ENCODE results near the gene GPSM3.

The GPSM3 gene

GRCh38 chr6:32166411-32167061, 25.9 kb downstream of the GPSM3 start:
- Histone ChIP-seq H3K9me3 (ENCODE audit: control insufficient read depth in 5 of 5, low read length in 5 of 5) (no peaks in the 10 kb centered on the region), H3K27ac (ENCODE audit: low read depth, low read length) (no peak overlapping the region), H3K4me3 (ENCODE audit: low read depth in 1 of 5, low read length in 5 of 5) (no peak overlapping the region), H3K36me3 (ENCODE audit: control insufficient read depth in 5 of 5, insufficient read depth in 5 of 5, low read length in 5 of 5) (peaks cover 0 to 77% (median 60%) of the 10 kb centered on the region in 5 donors), H3K9ac (ENCODE audit: low read length in 5 of 5) (no peak overlapping the region), H3K4me1 (ENCODE audit: control insufficient read depth in 5 of 5, insufficient read depth in 5 of 5, low read length in 5 of 5) (peaks cover 0 to 19% (median 5%) of the 10 kb centered on the region in 5 donors), H3K27me3 (ENCODE audit: control insufficient read depth in 5 of 5, insufficient read depth in 4 of 5, low read length in 5 of 5) (no peaks in the 10 kb centered on the region)

GRCh38 chr6:32164295-32164694, 28.1 kb downstream of the GPSM3 start, which contains the start of gene EGFL8:
Gene EGFL8 (plus strand): TSS chr6:32164595. CDS start chr6:32166166, 1,571 bp downstream.
- no peaks in the 10 kb centered on the region for H3K27me3 ChIP-seq (ENCODE audit: control insufficient read depth in 5 of 5, insufficient read depth in 4 of 5, low read length in 5 of 5)
- no peak within 1 kb of the TSS for H3K4me3 ChIP-seq (ENCODE audit: low read depth in 1 of 5, low read length in 5 of 5)
- H3K9ac ChIP-seq (ENCODE audit: low read length in 5 of 5), result peak within 1 kb of the TSS in 1 of 5 donors; percentile 56
- peaks cover 0 to 56% (median 42%) of the 10 kb centered on the region in 5 donors for H3K36me3 ChIP-seq (ENCODE audit: control insufficient read depth in 5 of 5, insufficient read depth in 5 of 5, low read length in 5 of 5)
- H3K27ac ChIP-seq (ENCODE audit: low read depth, low read length), result peak within 1 kb of the TSS; percentile 67
- H3K9me3 ChIP-seq (ENCODE audit: control insufficient read depth in 5 of 5, low read length in 5 of 5), result no peaks in the 10 kb centered on the region
- H3K4me1 ChIP-seq (ENCODE audit: control insufficient read depth in 5 of 5, insufficient read depth in 5 of 5, low read length in 5 of 5), result peaks cover 0 to 19% (median 5%) of the 10 kb centered on the region in 5 donors

GRCh38 chr6:32163559-32164258, 28.7 kb downstream of the GPSM3 start:
- Histone ChIP-seq H3K27ac (ENCODE audit: low read depth, low read length) (peak overlapping the region; percentile 67), H3K4me3 (ENCODE audit: low read depth in 1 of 5, low read length in 5 of 5) (no peak overlapping the region), H3K4me1 (ENCODE audit: control insufficient read depth in 5 of 5, insufficient read depth in 5 of 5, low read length in 5 of 5) (peaks cover 0 to 19% (median 5%) of the 10 kb centered on the region in 5 donors), H3K9me3 (ENCODE audit: control insufficient read depth in 5 of 5, low read length in 5 of 5) (no peaks in the 10 kb centered on the region), H3K36me3 (ENCODE audit: control insufficient read depth in 5 of 5, insufficient read depth in 5 of 5, low read length in 5 of 5) (peaks cover 0 to 53% (median 39%) of the 10 kb centered on the region in 5 donors), H3K27me3 (ENCODE audit: control insufficient read depth in 5 of 5, insufficient read depth in 4 of 5, low read length in 5 of 5) (no peaks in the 10 kb centered on the region), H3K9ac (ENCODE audit: low read length in 5 of 5) (peak overlapping the region in 1 of 5 donors; percentile 56)

GRCh38 chr6:32158052-32158451, 34.4 kb downstream of the GPSM3 start:
- peaks cover 0 to 34% (median 28%) of the 10 kb centered on the region in 5 donors for H3K4me1 ChIP-seq (ENCODE audit: control insufficient read depth in 5 of 5, insufficient read depth in 5 of 5, low read length in 5 of 5)
- no peak overlapping the region for H3K4me3 ChIP-seq (ENCODE audit: low read depth in 1 of 5, low read length in 5 of 5)
- H3K36me3 ChIP-seq (ENCODE audit: control insufficient read depth in 5 of 5, insufficient read depth in 5 of 5, low read length in 5 of 5), result peaks cover 4 to 38% (median 32%) of the 10 kb centered on the region in 5 donors
- H3K9me3 ChIP-seq (ENCODE audit: control insufficient read depth in 5 of 5, low read length in 5 of 5), result no peaks in the 10 kb centered on the region
- no peaks in the 10 kb centered on the region for H3K27me3 ChIP-seq (ENCODE audit: control insufficient read depth in 5 of 5, insufficient read depth in 4 of 5, low read length in 5 of 5)
- no peak overlapping the region for H3K27ac ChIP-seq (ENCODE audit: low read depth, low read length)
- H3K9ac ChIP-seq (ENCODE audit: low read length in 5 of 5), result no peak overlapping the region

GRCh38 chr6:32156891-32157290, 35.6 kb downstream of the GPSM3 start:
- peaks cover 4 to 29% (median 26%) of the 10 kb centered on the region in 5 donors for H3K36me3 ChIP-seq (ENCODE audit: control insufficient read depth in 5 of 5, insufficient read depth in 5 of 5, low read length in 5 of 5)
- peaks cover 0 to 40% (median 37%) of the 10 kb centered on the region in 5 donors for H3K4me1 ChIP-seq (ENCODE audit: control insufficient read depth in 5 of 5, insufficient read depth in 5 of 5, low read length in 5 of 5)
- H3K27me3 ChIP-seq (ENCODE audit: control insufficient read depth in 5 of 5, insufficient read depth in 4 of 5, low read length in 5 of 5), result no peaks in the 10 kb centered on the region
- H3K4me3 ChIP-seq (ENCODE audit: low read depth in 1 of 5, low read length in 5 of 5), result no peak overlapping the region
- H3K27ac ChIP-seq (ENCODE audit: low read depth, low read length), result no peak overlapping the region
- no peak overlapping the region for H3K9ac ChIP-seq (ENCODE audit: low read length in 5 of 5)
- H3K9me3 ChIP-seq (ENCODE audit: control insufficient read depth in 5 of 5, low read length in 5 of 5), result no peaks in the 10 kb centered on the region

GRCh38 chr6:32154514-32155161, 37.8 kb downstream of the GPSM3 start:
- H3K27ac ChIP-seq (ENCODE audit: low read depth, low read length), result peak overlapping the region; percentile 90
- H3K36me3 ChIP-seq (ENCODE audit: control insufficient read depth in 5 of 5, insufficient read depth in 5 of 5, low read length in 5 of 5), result peaks cover 4 to 29% (median 26%) of the 10 kb centered on the region in 5 donors
- peaks cover 0 to 11% (median 3%) of the 10 kb centered on the region in 5 donors for H3K27me3 ChIP-seq (ENCODE audit: control insufficient read depth in 5 of 5, insufficient read depth in 4 of 5, low read length in 5 of 5)
- H3K9ac ChIP-seq (ENCODE audit: low read length in 5 of 5), result peak overlapping the region; percentile 57 to 85 (median 77)
- no peaks in the 10 kb centered on the region for H3K9me3 ChIP-seq (ENCODE audit: control insufficient read depth in 5 of 5, low read length in 5 of 5)
- peaks cover 0 to 41% (median 39%) of the 10 kb centered on the region in 5 donors for H3K4me1 ChIP-seq (ENCODE audit: control insufficient read depth in 5 of 5, insufficient read depth in 5 of 5, low read length in 5 of 5)
- peak overlapping the region; percentile 91 to 96 (median 94) for H3K4me3 ChIP-seq (ENCODE audit: low read depth in 1 of 5, low read length in 5 of 5)

GRCh38 chr6:32153564-32154513, 38.6 kb downstream of the GPSM3 start, which contains the start of gene PPT2:
Gene PPT2 (plus strand): TSS chr6:32154141. CDS start chr6:32154595, 454 bp downstream.
- Histone ChIP-seq H3K36me3 (ENCODE audit: control insufficient read depth in 5 of 5, insufficient read depth in 5 of 5, low read length in 5 of 5) (peaks cover 4 to 27% (median 24%) of the 10 kb centered on the region in 5 donors), H3K4me1 (ENCODE audit: control insufficient read depth in 5 of 5, insufficient read depth in 5 of 5, low read length in 5 of 5) (peaks cover 0 to 46% (median 44%) of the 10 kb centered on the region in 5 donors), H3K9ac (ENCODE audit: low read length in 5 of 5) (peak within 1 kb of the TSS; percentile 57 to 85 (median 77)), H3K9me3 (ENCODE audit: control insufficient read depth in 5 of 5, low read length in 5 of 5) (no peaks in the 10 kb centered on the region), H3K4me3 (ENCODE audit: low read depth in 1 of 5, low read length in 5 of 5) (peak within 1 kb of the TSS; percentile 91 to 96 (median 94)), H3K27me3 (ENCODE audit: control insufficient read depth in 5 of 5, insufficient read depth in 4 of 5, low read length in 5 of 5) (peaks cover 0 to 17% (median 8%) of the 10 kb centered on the region in 5 donors), H3K27ac (ENCODE audit: low read depth, low read length) (peak within 1 kb of the TSS; percentile 90)

- peak overlapping the region; percentile 57 to 84 (median 72) for H3K9ac ChIP-seq (ENCODE audit: low read length in 5 of 5)
- no peaks in the 10 kb centered on the region for H3K9me3 ChIP-seq (ENCODE audit: control insufficient read depth in 5 of 5, low read length in 5 of 5)
- peak overlapping the region; percentile 91 to 96 (median 94) for H3K4me3 ChIP-seq (ENCODE audit: low read depth in 1 of 5, low read length in 5 of 5)
- H3K27ac ChIP-seq (ENCODE audit: low read depth, low read length), result peak overlapping the region; percentile 90
- H3K27me3 ChIP-seq (ENCODE audit: control insufficient read depth in 5 of 5, insufficient read depth in 4 of 5, low read length in 5 of 5), result peaks cover under 1 to 18% (median 8%) of the 10 kb centered on the region in 5 donors
- peaks cover under 1 to 18% (median 15%) of the 10 kb centered on the region in 5 donors for H3K36me3 ChIP-seq (ENCODE audit: control insufficient read depth in 5 of 5, insufficient read depth in 5 of 5, low read length in 5 of 5)
- peaks cover 0 to 54% (median 51%) of the 10 kb centered on the region in 5 donors for H3K4me1 ChIP-seq (ENCODE audit: control insufficient read depth in 5 of 5, insufficient read depth in 5 of 5, low read length in 5 of 5)
These were observed 39.5 kb downstream of the GPSM3 start for GRCh38 chr6:32152769-32153563.

Measured in subcutaneous abdominal adipose tissue (tissue), 5 donors.